ENCODE measurements around the gene ATP6V1B1. TPM values are rescaled to one million over a fixed set of nuclear protein-coding genes. Genes with fewer than 3 reads are reported as not detected.

The ATP6V1B1 gene
- polyA plus RNA-seq, result not detected in 2 replicates

DNA sequence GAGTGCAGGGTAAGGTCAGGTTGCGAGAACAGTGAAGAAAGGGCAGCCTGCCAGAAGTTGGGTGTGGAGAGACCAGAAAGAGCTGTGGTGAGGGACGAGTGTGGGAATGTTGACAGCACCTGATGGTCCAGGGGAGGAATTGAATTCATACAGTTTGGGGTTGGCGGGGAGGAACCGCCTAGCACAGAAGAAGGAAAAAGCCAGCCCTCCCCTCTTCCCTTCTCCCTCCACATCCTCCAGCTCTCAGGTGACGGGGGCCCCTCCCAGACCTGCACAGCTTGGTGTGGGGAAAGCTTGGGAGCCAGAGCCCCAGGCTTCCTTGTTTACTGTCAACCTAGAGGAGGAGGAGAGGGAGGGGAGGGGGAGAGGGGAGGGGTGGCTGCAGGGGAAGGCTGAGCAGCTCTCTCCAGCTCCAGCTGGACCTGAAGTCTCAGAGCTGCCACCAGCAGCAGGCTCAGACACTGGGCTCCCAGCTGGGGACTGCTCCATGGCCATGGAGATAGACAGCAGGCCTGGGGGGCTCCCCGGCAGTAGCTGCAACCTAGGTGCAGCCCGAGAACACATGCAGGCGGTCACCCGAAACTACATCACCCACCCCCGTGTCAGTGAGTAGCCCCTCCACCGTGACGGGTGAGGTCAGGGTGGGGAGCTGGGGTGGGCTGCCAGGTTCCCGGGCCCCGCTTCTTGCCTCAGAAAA, at the start of gene ATP6V1B1:
Gene ATP6V1B1 (plus strand): TSS at position 433 of the 697 bp plus-strand sequence. CDS start 55 bp downstream, at position 488.

DNA sequence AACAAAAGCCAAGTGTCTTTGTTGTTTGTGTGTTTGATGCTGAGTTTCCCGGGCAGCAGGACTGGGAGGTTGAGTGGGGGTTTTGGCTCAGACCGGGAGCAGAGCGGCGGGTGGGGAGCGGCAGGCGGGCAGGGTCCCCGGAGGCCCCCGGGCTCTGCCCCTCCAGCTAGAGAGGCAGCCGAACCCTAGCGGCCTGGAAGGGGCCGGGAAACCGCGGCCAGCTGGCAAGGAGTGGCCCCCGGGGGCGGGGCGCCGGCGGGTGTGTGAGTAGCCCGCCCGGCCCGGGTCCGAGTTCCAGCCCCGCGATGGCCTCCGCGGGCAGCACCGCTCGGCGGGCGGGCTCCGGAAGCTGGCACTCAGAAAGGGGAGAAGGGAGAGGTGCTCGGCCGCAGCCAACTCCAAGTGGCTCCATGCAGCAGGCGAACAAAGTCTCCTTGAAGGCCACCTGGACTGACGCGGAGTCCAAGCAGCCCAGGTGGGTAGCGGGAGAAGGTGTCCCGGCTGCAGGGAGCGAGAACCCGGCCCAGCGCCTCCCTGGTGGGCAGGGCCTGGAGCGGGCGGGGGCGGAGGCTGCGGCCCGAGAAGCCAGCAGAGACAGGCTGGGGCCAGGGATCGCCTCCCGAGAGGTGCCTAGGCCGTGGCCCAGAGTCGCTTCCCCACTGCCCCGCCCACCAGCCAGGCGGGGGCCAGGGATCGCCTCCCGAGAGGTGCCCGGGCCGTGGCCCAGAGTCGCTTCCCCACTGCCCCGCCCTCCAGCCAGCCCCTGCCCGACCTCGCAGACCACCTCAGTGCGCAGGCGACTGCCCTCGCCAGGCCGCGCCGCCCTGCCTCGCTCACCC, 42.9 kb downstream of the ATP6V1B1 start, which contains the start of gene ANKRD53:
Gene ANKRD53 (plus strand): TSS at position 290 of the 839 bp plus-strand sequence. CDS start 16 bp downstream, at position 306.

GRCh38 chr2:70994699-70995425, 59.2 kb downstream of the ATP6V1B1 start, which contains the start of gene TEX261:
Gene TEX261, minus strand, starts transcription at chr2:70994873. Its CDS starts 116 bp downstream, at chr2:70994757.

Other genes starting within 250 kb of the ATP6V1B1 start
- gene ADD2, start 167.7 kb upstream of the ATP6V1B1 start, polyA plus RNA-seq, result 0.46 and 5.4 TPM in 2 replicates
- gene FIGLA, start 145.3 kb upstream of the ATP6V1B1 start, polyA plus RNA-seq, result not detected in 2 replicates
- not detected in 2 replicates for gene CLEC4F, start 115.3 kb upstream of the ATP6V1B1 start, polyA plus RNA-seq
- gene CD207, start 100.1 kb upstream of the ATP6V1B1 start, polyA plus RNA-seq, result not detected in 2 replicates
- 0.40 TPM in 1 of 2 replicates, not detected in the other for gene VAX2, start 35.3 kb upstream of the ATP6V1B1 start, polyA plus RNA-seq
- gene ANKRD53, start 42.7 kb downstream of the ATP6V1B1 start, polyA plus RNA-seq, result not detected in 2 replicates
- gene TEX261, start 59.0 kb downstream of the ATP6V1B1 start, polyA plus RNA-seq, result 15.1 and 16.5 TPM in 2 replicates
- gene NAGK, start 132.7 kb downstream of the ATP6V1B1 start, polyA plus RNA-seq, result 61.0 and 69.8 TPM in 2 replicates
- 68.3 and 82.9 TPM in 2 replicates for gene MCEE, start 194.3 kb downstream of the ATP6V1B1 start, polyA plus RNA-seq
- 54.1 and 70.1 TPM in 2 replicates for gene MPHOSPH10, start 194.7 kb downstream of the ATP6V1B1 start, polyA plus RNA-seq

All from Purkinje cell (primary cell).